SH-SY5Y (cell line): ENCODE data around the gene OPCML.

Experiments
- GATA2 ChIP-seq: IDR thresholded peaks from 2 replicates; pipeline ENCODE4 v1.6.1; 2011; ENCODE audit warnings: mild to moderate bottlenecking, low read depth, low read length
- GATA3 ChIP-seq: IDR thresholded peaks from 2 replicates; pipeline ENCODE4 v1.6.1; 2011; ENCODE audit warnings: low read depth, mild to moderate bottlenecking, low read length, moderate library complexity

- no peak for TF ChIP-seq GATA2
- TF ChIP-seq GATA3: no peak
These were observed 399.3 kb downstream of the OPCML start for GRCh38 chr11:133133050-133133449.
